Subcutaneous adipose tissue (tissue), 4 donors: ENCODE results near the gene RSRP1. TPM values are rescaled to one million over a fixed set of nuclear protein-coding genes. Genes with fewer than 3 reads are reported as not detected.

ENCODE experiments used
- total RNA-seq, 4 donors: library from RNA; depleted of rRNA; stranded (reverse); fragments of >200 nt; gene quantifications; one replicate each; pipeline ENCODE4 v1.1.0, GENCODE V29; 2016
- TF ChIP-seq, protein P1 (sequence below): fragments of 450-650 bp; IDR thresholded peaks from one replicate; pipeline ENCODE4 v1.5.1; 2016; ENCODE audit warnings: low read depth, mild to moderate bottlenecking, control low read depth, antibody characterized with exemption, moderate library complexity

The RSRP1 gene
- total RNA-seq, 4 donors from 2014 or later = 101 to 141 (median 129) TPM

DNA sequence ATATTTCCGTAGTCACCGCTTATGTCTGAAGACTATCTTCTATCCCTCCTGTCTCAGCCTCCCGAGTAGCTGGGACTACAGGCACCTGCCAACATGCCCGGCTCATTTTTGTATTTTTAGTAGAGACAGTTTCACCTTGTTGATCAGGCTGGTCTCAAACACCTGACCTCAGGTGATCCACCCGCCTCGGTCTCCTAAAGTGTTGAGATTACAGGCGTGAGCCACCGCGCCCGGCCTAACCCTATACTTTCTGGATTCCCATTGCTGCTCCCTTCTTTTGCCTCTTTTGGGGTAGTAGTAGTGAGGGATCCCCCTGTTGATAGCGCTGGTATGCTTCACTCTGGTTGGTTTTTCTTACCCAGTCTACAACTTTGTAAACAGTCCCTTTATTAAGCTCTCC is 9.2 kb downstream of the RSRP1 start:
- TF ChIP-seq, protein P1, sequence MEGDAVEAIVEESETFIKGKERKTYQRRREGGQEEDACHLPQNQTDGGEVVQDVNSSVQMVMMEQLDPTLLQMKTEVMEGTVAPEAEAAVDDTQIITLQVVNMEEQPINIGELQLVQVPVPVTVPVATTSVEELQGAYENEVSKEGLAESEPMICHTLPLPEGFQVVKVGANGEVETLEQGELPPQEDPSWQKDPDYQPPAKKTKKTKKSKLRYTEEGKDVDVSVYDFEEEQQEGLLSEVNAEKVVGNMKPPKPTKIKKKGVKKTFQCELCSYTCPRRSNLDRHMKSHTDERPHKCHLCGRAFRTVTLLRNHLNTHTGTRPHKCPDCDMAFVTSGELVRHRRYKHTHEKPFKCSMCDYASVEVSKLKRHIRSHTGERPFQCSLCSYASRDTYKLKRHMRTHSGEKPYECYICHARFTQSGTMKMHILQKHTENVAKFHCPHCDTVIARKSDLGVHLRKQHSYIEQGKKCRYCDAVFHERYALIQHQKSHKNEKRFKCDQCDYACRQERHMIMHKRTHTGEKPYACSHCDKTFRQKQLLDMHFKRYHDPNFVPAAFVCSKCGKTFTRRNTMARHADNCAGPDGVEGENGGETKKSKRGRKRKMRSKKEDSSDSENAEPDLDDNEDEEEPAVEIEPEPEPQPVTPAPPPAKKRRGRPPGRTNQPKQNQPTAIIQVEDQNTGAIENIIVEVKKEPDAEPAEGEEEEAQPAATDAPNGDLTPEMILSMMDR = no peak

DNA sequence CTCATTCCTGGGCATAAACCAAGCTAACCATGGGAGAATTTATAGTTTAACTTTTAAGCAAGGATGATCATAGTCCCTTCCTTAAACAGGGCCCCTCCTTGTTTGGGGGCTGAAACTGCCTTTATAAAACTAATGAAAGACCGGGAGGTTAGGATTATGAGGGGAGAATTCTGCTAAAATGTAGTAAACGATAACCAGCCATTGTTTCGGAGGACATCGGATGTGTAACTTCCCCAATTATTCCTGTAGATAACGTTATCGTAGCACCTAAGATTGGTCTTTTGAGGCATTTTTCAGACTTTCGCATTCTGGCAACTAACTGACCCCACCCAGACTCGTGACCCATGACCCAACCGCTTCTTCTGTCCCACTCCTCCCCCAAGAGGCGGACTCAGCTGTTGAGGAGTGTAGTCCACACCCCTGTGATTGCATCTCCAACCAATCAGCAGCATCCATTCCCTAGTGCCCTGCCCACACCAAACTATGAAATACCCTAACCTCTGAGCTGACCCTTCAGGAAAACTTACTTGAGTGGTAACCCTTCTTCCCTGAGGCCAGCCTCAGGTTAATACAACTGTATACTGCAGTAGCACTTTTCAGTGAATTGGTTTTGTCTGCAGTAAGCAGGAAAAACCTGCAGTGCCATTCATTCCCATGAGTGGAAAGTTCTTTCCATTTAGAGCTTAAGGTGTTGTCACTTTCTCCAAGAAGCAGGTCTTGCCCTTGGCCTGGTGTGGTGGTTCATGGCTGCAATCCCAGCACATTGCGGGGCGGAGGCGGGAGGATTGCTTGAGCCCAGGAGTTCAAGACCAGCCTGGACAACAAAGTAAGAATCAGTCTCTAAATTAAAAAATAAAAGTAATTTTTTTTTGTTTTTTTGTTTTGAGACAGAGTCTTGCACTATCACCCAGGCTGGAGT is 14.1 kb downstream of the RSRP1 start:
- TF ChIP-seq, protein P1 = no peak

DNA sequence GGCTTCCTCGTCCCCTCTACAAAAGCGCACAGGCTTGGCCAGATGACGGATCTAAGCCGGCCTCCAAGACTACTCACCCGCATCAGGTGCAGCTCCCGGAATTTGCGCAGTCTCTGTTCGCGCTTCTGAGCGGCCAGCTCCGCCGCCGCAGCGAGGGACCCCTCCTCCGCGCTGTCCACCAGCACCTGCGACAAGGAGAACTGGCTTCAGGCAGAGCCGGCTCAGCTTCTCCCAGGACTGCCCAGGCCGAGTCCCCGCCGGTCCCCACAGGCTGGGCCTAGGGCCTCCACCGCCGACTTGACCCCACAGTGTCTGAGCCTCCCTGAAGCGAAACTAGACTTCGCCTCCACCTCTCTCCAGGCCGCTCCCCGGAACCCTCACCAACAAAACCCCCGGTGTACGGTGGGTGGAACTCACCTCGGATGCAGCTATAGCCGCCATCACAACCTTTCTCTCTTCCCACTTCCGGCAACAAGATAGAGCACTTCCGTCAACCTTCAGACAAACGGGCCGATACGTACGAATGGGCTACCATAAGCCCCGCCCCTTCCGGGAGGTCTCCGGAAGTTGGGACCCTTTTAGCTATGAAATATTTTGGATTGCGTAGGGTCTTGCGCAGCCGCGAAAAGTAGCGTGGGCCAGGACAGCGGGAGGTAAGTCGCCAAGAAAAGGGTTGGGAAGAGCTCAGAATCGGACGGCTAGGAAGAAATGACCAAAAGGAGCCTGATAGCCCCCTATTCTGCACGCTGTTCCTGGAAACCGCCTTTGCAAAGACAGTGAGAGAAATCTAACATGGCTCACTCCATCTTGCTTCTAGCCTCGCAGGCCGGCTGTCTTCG is 15.0 kb downstream of the RSRP1 start, which contains the start of gene SYF2:
Gene SYF2, minus strand, starts transcription at position 476 of the 839 bp plus-strand sequence. Its CDS starts 35 bp downstream, at position 441.
- TF ChIP-seq, protein P1 = no peak

DNA sequence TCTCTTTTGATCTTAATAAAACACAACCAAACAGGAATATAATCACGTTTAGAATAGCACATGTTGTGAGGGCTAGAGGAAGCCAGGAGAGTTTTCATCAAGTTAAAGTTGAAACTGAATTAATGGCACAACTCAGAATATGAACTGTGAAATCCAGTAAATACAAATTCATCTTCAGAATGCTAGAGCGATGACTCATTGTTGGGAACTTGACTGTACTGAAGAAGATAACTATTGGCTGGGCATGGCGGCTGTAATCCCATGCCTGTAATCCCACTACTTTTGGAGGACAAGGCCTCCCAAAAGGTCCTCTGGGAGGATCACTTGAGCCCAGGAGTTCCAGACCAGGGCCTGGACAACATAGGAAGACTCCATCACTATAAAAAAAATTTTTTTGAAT is 23.8 kb downstream of the RSRP1 start:
- TF ChIP-seq, protein P1 = no peak

DNA sequence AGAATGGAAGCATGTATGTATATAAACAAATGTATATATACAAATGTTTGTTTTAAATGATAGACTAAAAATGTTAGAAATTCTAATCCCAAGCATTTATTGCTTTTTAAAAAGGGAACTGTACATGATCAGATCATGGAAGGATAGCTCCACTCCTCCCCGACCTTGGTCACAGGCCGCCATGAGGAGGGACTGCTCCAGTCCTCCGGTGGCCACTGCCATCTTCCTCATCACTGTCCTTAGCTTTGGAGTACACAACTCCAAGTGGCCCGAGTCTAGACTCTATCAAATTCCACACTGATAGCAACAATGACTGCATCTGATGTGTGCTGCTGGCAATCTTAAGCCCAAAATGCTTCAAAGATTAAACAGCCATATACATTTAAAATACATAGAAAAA is 24.6 kb downstream of the RSRP1 start:
- TF ChIP-seq, protein P1 = no peak

DNA sequence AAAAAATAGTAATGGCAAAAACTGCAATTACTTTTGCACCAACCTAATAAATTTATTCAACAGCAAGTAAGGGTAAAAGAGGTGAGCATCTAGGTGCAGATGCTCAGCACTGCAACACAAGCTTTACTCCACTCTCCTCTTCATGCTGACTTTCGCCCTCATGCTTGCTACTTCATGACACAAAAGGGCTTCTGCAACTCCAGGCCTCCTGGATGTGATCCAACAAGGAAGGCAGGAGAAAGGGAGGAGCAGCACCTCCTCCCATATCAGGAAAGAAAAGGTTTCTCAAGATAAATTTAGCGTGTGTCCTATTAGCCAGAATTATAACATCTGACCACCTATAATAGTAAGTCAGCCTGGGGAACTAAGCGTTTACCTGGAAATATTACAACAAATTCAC is 26.6 kb downstream of the RSRP1 start:
- TF ChIP-seq, protein P1 = no peak
